ENCODE measurements around the gene RAB5IF. TPM values are rescaled to one million over a fixed set of nuclear protein-coding genes. Genes with fewer than 3 reads are reported as not detected.

Gene RAB5IF
- total and polyA plus RNA-seq, 2 of the 8 experiments (the other 6 are each of a cell fraction or from before 2014, with no cell fraction given) = 95.5 to 148 TPM

GRCh38 chr20:36562724-36563123 is 42.9 kb upstream of the RAB5IF start:
- no peak overlapping the region for H3K9ac ChIP-seq (replicated peaks in 1 of 4; ENCODE audit: extremely low read depth in 1 of 4, low read depth in 3 of 4, low read length in 3 of 4)
- H2BK15ac ChIP-seq (ENCODE audit: low read length) = peak overlapping the region; percentile 55
- H2BK12ac ChIP-seq (ENCODE audit: low read depth, low read length) = peak overlapping the region; percentile 5; the same call in 1 of the 2 replicates
- H3K27me3 ChIP-seq (replicated peaks in 1 of 4; ENCODE audit: control insufficient read depth in 3 of 4, extremely low read depth in 1 of 4, insufficient read depth in 3 of 4, low read length in 3 of 4) = no peaks in the 10 kb centered on the region
- H3K79me1 ChIP-seq (ENCODE audit: low read depth, low read length) = no peaks in the 10 kb centered on the region; the same call in 1 of the 2 replicates
- no peaks in the 10 kb centered on the region for H4K20me1 ChIP-seq (replicated peaks in 1 of 2; ENCODE audit: control insufficient read depth in 1 of 2, insufficient read depth in 2 of 2, low read length in 2 of 2)
- no peak overlapping the region; a peak in 2 of 8 replicates for H3K4me3 ChIP-seq (ENCODE audit: extremely low read depth in 1 of 4, insufficient read depth in 2 of 4, low read depth in 3 of 4, low read length in 4 of 4)
- H3K23me2 ChIP-seq (ENCODE audit: low read depth, low read length) = peaks cover 5% of the 10 kb centered on the region; the same call in 1 of the 2 replicates
- FAIRE-seq (no peak), DNase-seq (ENCODE audit: low read depth in 1 of 2, low spot score in 2 of 2) (no peak)
- peak overlapping the region; percentile 48; the same call in 1 of the 2 replicates for H3K18ac ChIP-seq (ENCODE audit: extremely low read depth, low read length)
- TF ChIP-seq NANOG (IDR thresholded peaks at IDR 0.05; ENCODE audit: insufficient read depth, low read depth, low read length, poor library complexity, severe bottlenecking) (peak; percentile 67), YY1 (IDR thresholded peaks at IDR 0.05; ENCODE audit: low read depth, low read length) (peak; percentile 76), ASH2L (IDR thresholded peaks at IDR 0.05; ENCODE audit: low read length) (no peak)
- H2AK5ac ChIP-seq (ENCODE audit: low read depth, low read length) = no peak overlapping the region
- H3K4me2 ChIP-seq (ENCODE audit: insufficient read depth in 1 of 2, low read depth in 2 of 2, low read length in 2 of 2) = peak overlapping the region; percentile 18 to 63; a peak in 3 of 4 replicates
- H4K5ac ChIP-seq (ENCODE audit: insufficient read length, low read depth, low read length) = peak overlapping the region; percentile 1
- no peak overlapping the region for H4K8ac ChIP-seq (ENCODE audit: extremely low read depth, insufficient read depth, low read length)
- POLR2A ChIA-PET (ENCODE audit: partially characterized antibody) = interaction anchor here (0.6 to 5.2 kb wide), 8 partner anchors 12 to 523 kb away, joined by 3 to 35 read pairs (median 3); partner anchors contain the start of genes RAB5IF and TGIF2
- CTCF ChIA-PET (ENCODE audit: partially characterized antibody) = interaction anchor here (1.1 to 6.5 kb wide), 8 partner anchors 8 to 62 kb away, joined by 3 to 42 read pairs (median 6); no protein-coding TSS in a partner anchor
- 21% methylated on average over 2 of the region's 2 CpGs; no CpG with 5 or more reads in 1 of the 2 experiments for WGBS, 2 experiments (ENCODE audit: extremely low coverage in 1 of 2, insufficient coverage in 1 of 2, insufficient read length in 1 of 2, insufficient replicate concordance in 2 of 2, low coverage in 1 of 2, low lambda C conversion rate in 2 of 2, missing lambda C conversion rate in 1 of 2)
- peaks cover 6 to 9% (median 8%) of the 10 kb centered on the region in 4 experiments for H3K4me1 ChIP-seq (replicated peaks in 1 of 4; ENCODE audit: control insufficient read depth in 3 of 4, insufficient read depth in 4 of 4, low read length in 3 of 4)
- H2BK20ac ChIP-seq (ENCODE audit: low read length) = no peak overlapping the region
- peak overlapping the region; percentile 72; the same call in 1 of the 2 replicates for H2BK5ac ChIP-seq (ENCODE audit: low read depth, low read length)
- no peak overlapping the region for H2AFZ ChIP-seq (ENCODE audit: low read length)
- peaks cover 0 to 4% of the 10 kb centered on the region in 2 experiments; a peak in 1 of 4 replicates for H3K9me3 ChIP-seq (ENCODE audit: insufficient read depth in 2 of 2, low read depth in 1 of 2, low read length in 1 of 2)
- H3K56ac ChIP-seq (replicated peaks; ENCODE audit: insufficient read length, low read depth, low read length) = no peak overlapping the region
- H2BK120ac ChIP-seq (replicated peaks; ENCODE audit: low read depth, low read length) = peak overlapping the region; percentile 80
- no peak overlapping the region for H3K14ac ChIP-seq (ENCODE audit: insufficient read length)
- peak overlapping the region; percentile 6 for H4K91ac ChIP-seq (replicated peaks; ENCODE audit: insufficient read length, low read length)
- no peak overlapping the region for H3K23ac ChIP-seq (ENCODE audit: insufficient read length)
- no peak overlapping the region for H3K4ac ChIP-seq (replicated peaks; ENCODE audit: insufficient read length, low read depth, low read length)
- no peaks in the 10 kb centered on the region; a peak in 1 of 8 replicates for H3K36me3 ChIP-seq (ENCODE audit: control insufficient read depth in 2 of 4, insufficient read depth in 4 of 4, low read length in 3 of 4)
- peaks cover 6% of the 10 kb centered on the region in 2 experiments; a peak in 2 of 4 replicates for H3K79me2 ChIP-seq (ENCODE audit: control insufficient read depth in 1 of 2, insufficient read depth in 2 of 2, low read length in 2 of 2)
- H3K27ac ChIP-seq (ENCODE audit: low read depth, low read length) = no peak overlapping the region
